Endometrial microvascular endothelial cells (primary cell): ENCODE results near the gene ADCY2. TPM values are rescaled to one million over a fixed set of nuclear protein-coding genes. Genes with fewer than 3 reads are reported as not detected.

Source experiments
- in situ Hi-C: cut with HindIII; loops from 2 replicates; pipeline ENCODE4 v1.10.0; 2017; ENCODE audit warnings: low sequenced_read_pairs, low pct_unique_long_range_greater_than_20kb; ENCODE audit errors: inconsistent ontology term
- total RNA-seq: library from RNA; depleted of rRNA; stranded (reverse); fragments of >200 nt; gene quantifications from one replicate; pipeline ENCODE4 v1.2.3, GENCODE V29; 2015; ENCODE audit errors: inconsistent ontology term

The ADCY2 gene
- total RNA-seq, 1 donor from 2014 or later = not detected

GRCh38 chr5:7676455-7676854 lies 280.5 kb downstream of the ADCY2 start:
- in situ Hi-C loops = no loop called here

GRCh38 chr5:7678030-7678429 lies 282.1 kb downstream of the ADCY2 start:
- in situ Hi-C loops = no loop called here

- in situ Hi-C loops = no loop called here
Measured at GRCh38 chr5:7679663-7680062, 283.7 kb downstream of the ADCY2 start.

- in situ Hi-C loops = no loop called here
Measured at GRCh38 chr5:7680260-7680659, 284.3 kb downstream of the ADCY2 start.

- in situ Hi-C loops = no loop called here
Measured at GRCh38 chr5:7682379-7682778, 286.4 kb downstream of the ADCY2 start.

- in situ Hi-C loops = no loop called here
Measured at GRCh38 chr5:7683753-7684152, 287.8 kb downstream of the ADCY2 start.

GRCh38 chr5:7684826-7685225 lies 288.9 kb downstream of the ADCY2 start:
- in situ Hi-C loops = no loop called here

GRCh38 chr5:7686794-7687193 lies 290.9 kb downstream of the ADCY2 start:
- in situ Hi-C loops = no loop called here

GRCh38 chr5:7690557-7690956 lies 294.6 kb downstream of the ADCY2 start:
- in situ Hi-C loops = no loop called here

GRCh38 chr5:7705261-7705660 lies 309.3 kb downstream of the ADCY2 start:
- in situ Hi-C loops = no loop called here

GRCh38 chr5:7705736-7706135 lies 309.8 kb downstream of the ADCY2 start:
- in situ Hi-C loops = no loop called here

GRCh38 chr5:7706256-7706655 lies 310.3 kb downstream of the ADCY2 start:
- in situ Hi-C loops = no loop called here

- in situ Hi-C loops = no loop called here
Measured at GRCh38 chr5:7714119-7714518, 318.2 kb downstream of the ADCY2 start.

GRCh38 chr5:7714697-7715096 lies 318.8 kb downstream of the ADCY2 start:
- in situ Hi-C loops = no loop called here

GRCh38 chr5:7717691-7718090 lies 321.8 kb downstream of the ADCY2 start:
- in situ Hi-C loops = no loop called here

GRCh38 chr5:7728076-7728475 lies 332.1 kb downstream of the ADCY2 start:
- in situ Hi-C loops = no loop called here

- in situ Hi-C loops = no loop called here
Measured at GRCh38 chr5:7741415-7742065, 345.6 kb downstream of the ADCY2 start.

GRCh38 chr5:7742241-7742656 lies 346.3 kb downstream of the ADCY2 start:
- in situ Hi-C loops = no loop called here

GRCh38 chr5:7745882-7746610 lies 350.1 kb downstream of the ADCY2 start:
- in situ Hi-C loops = no loop called here

GRCh38 chr5:7747728-7748127 lies 351.8 kb downstream of the ADCY2 start:
- in situ Hi-C loops = no loop called here

- in situ Hi-C loops = no loop called here
Measured at GRCh38 chr5:7749626-7750025, 353.7 kb downstream of the ADCY2 start.
